Measurements from ENCODE around the gene CCDC9B. TPM values are rescaled to one million over a fixed set of nuclear protein-coding genes. Genes with fewer than 3 reads are reported as not detected.

The CCDC9B gene
- total RNA-seq, 1 donor from 2014 or later = 0.39 TPM

GRCh38 chr15:40296561-40297230, 44.0 kb downstream of the CCDC9B start:
- intact Hi-C loops (cut with micrococcal nuclease) = no loop called here

GRCh38 chr15:40295877-40296560, 44.7 kb downstream of the CCDC9B start:
- intact Hi-C loops (cut with micrococcal nuclease) = no loop called here

GRCh38 chr15:40295297-40295696, 45.4 kb downstream of the CCDC9B start:
- intact Hi-C loops (cut with micrococcal nuclease) = no loop called here

GRCh38 chr15:40293905-40294895, 46.5 kb downstream of the CCDC9B start:
- intact Hi-C loops (cut with micrococcal nuclease) = no loop called here

GRCh38 chr15:40293006-40293405, 47.7 kb downstream of the CCDC9B start:
- intact Hi-C loops (cut with micrococcal nuclease) = no loop called here

GRCh38 chr15:40292246-40292645, 48.5 kb downstream of the CCDC9B start:
- intact Hi-C loops (cut with micrococcal nuclease) = no loop called here

GRCh38 chr15:40290918-40291574, 49.7 kb downstream of the CCDC9B start:
- intact Hi-C loops (cut with micrococcal nuclease) = no loop called here

- intact Hi-C loops (cut with micrococcal nuclease) = no loop called here
Observed at GRCh38 chr15:40290545-40290917, 50.2 kb downstream of the CCDC9B start.

GRCh38 chr15:40289140-40289775, 51.5 kb downstream of the CCDC9B start:
- intact Hi-C loops (cut with micrococcal nuclease) = no loop called here

- intact Hi-C loops (cut with micrococcal nuclease) = no loop called here
Observed at GRCh38 chr15:40287968-40288367, 52.8 kb downstream of the CCDC9B start.

GRCh38 chr15:40287505-40287904, 53.2 kb downstream of the CCDC9B start:
- intact Hi-C loops (cut with micrococcal nuclease) = no loop called here

- intact Hi-C loops (cut with micrococcal nuclease) = no loop called here
Observed at GRCh38 chr15:40286794-40287193, 53.9 kb downstream of the CCDC9B start.

- intact Hi-C loops (cut with micrococcal nuclease) = no loop called here
Observed at GRCh38 chr15:40286061-40286532, 54.6 kb downstream of the CCDC9B start.

- intact Hi-C loops (cut with micrococcal nuclease) = no loop called here
Observed at GRCh38 chr15:40285554-40286011, 55.2 kb downstream of the CCDC9B start.

GRCh38 chr15:40285151-40285550, 55.6 kb downstream of the CCDC9B start:
- intact Hi-C loops (cut with micrococcal nuclease) = no loop called here

- intact Hi-C loops (cut with micrococcal nuclease) = no loop called here
Observed at GRCh38 chr15:40283615-40284300, 57.0 kb downstream of the CCDC9B start.

GRCh38 chr15:40282869-40283614, 57.7 kb downstream of the CCDC9B start, which contains the start of gene ANKRD63:
Gene ANKRD63 (minus strand): TSS chr15:40283064. CDS start chr15:40282586, 478 bp downstream.
- intact Hi-C loops (cut with micrococcal nuclease) = no loop called here

- intact Hi-C loops (cut with micrococcal nuclease) = no loop called here
Observed at GRCh38 chr15:40282147-40282868, 58.4 kb downstream of the CCDC9B start.

- intact Hi-C loops (cut with micrococcal nuclease) = no loop called here
Observed at GRCh38 chr15:40281801-40282146, 59.0 kb downstream of the CCDC9B start.

All from T-helper 1 cell treated with Interleukin-12 subunit alpha and Interleukin-12 subunit beta and Interleukin-4 antibody, amounts not matched to agents 30 ng/mL and 1 ng/mL, for 36 hours (primary cell).